ENCODE measurements around the gene LDHD. TPM values are rescaled to one million over a fixed set of nuclear protein-coding genes. Genes with fewer than 3 reads are reported as not detected.

The LDHD gene
- polyA plus RNA-seq, 1 donor (not counting 4 experiments of a cell fraction or from before 2014, with no cell fraction given) = 0.34 TPM

GRCh38 chr16:75074304-75074793, 42.2 kb downstream of the LDHD start:
- no peak overlapping the region for H2AFZ ChIP-seq (ENCODE audit: control insufficient read depth, low read length)
- H3K9ac ChIP-seq (ENCODE audit: control insufficient read depth, extremely low read depth, insufficient read depth, low read length) = no peak overlapping the region
- DNase-seq (ENCODE audit: low read depth, low spot score) (no peak), FAIRE-seq (no peak)
- no peaks in the 10 kb centered on the region for H4K20me1 ChIP-seq (ENCODE audit: control insufficient read depth, extremely low read depth, insufficient read depth, low read length)
- H3K36me3 ChIP-seq (ENCODE audit: control insufficient read depth in 2 of 2, extremely low read depth in 1 of 2, insufficient read depth in 2 of 2, low read length in 2 of 2) = no peaks in the 10 kb centered on the region
- H3K9me3 ChIP-seq (ENCODE audit: control insufficient read depth, low read depth, low read length) = no peaks in the 10 kb centered on the region
- no peak overlapping the region for H3K4me3 ChIP-seq (ENCODE audit: control insufficient read depth in 2 of 3, extremely low read depth in 1 of 3, insufficient read depth in 2 of 3, low read depth in 1 of 3, low read length in 3 of 3)
- H3K4me1 ChIP-seq (ENCODE audit: control insufficient read depth, extremely low read depth, insufficient read depth, low read length) = no peaks in the 10 kb centered on the region
- peaks cover 44% of the 10 kb centered on the region for H3K79me2 ChIP-seq (ENCODE audit: control insufficient read depth, insufficient read depth, low read length)
- H3K9me1 ChIP-seq (ENCODE audit: control insufficient read depth, extremely low read depth, insufficient read depth, low read length) = peaks cover 2% of the 10 kb centered on the region
- dilution Hi-C loops (cut with MboI; ENCODE audit: extremely low pct_ligation_motif_present, low sequenced_read_pairs) = no loop called here
- no peak overlapping the region for H3K27ac ChIP-seq (ENCODE audit: control insufficient read depth, insufficient read depth, low read length)
- H3K27me3 ChIP-seq (ENCODE audit: control insufficient read depth, extremely low read depth, insufficient read depth, low read length) = no peaks in the 10 kb centered on the region
- H3K4me2 ChIP-seq (ENCODE audit: control insufficient read depth, extremely low read depth, insufficient read depth, low read depth, low read length) = no peak overlapping the region
- TF ChIP-seq, protein P1, sequence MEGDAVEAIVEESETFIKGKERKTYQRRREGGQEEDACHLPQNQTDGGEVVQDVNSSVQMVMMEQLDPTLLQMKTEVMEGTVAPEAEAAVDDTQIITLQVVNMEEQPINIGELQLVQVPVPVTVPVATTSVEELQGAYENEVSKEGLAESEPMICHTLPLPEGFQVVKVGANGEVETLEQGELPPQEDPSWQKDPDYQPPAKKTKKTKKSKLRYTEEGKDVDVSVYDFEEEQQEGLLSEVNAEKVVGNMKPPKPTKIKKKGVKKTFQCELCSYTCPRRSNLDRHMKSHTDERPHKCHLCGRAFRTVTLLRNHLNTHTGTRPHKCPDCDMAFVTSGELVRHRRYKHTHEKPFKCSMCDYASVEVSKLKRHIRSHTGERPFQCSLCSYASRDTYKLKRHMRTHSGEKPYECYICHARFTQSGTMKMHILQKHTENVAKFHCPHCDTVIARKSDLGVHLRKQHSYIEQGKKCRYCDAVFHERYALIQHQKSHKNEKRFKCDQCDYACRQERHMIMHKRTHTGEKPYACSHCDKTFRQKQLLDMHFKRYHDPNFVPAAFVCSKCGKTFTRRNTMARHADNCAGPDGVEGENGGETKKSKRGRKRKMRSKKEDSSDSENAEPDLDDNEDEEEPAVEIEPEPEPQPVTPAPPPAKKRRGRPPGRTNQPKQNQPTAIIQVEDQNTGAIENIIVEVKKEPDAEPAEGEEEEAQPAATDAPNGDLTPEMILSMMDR (optimal IDR thresholded peaks at IDR 0.05 in 1 of 3, IDR thresholded peaks at IDR 0.05 in 1 of 3, conservative IDR thresholded peaks at IDR 0.05 in 1 of 3; ENCODE audit: extremely low read depth in 1 of 3, insufficient read depth in 2 of 3, low read length in 3 of 3) = no peak
- TF ChIP-seq EZH2 (IDR thresholded peaks at IDR 0.05; ENCODE audit: low read length) = no peak

DNA sequence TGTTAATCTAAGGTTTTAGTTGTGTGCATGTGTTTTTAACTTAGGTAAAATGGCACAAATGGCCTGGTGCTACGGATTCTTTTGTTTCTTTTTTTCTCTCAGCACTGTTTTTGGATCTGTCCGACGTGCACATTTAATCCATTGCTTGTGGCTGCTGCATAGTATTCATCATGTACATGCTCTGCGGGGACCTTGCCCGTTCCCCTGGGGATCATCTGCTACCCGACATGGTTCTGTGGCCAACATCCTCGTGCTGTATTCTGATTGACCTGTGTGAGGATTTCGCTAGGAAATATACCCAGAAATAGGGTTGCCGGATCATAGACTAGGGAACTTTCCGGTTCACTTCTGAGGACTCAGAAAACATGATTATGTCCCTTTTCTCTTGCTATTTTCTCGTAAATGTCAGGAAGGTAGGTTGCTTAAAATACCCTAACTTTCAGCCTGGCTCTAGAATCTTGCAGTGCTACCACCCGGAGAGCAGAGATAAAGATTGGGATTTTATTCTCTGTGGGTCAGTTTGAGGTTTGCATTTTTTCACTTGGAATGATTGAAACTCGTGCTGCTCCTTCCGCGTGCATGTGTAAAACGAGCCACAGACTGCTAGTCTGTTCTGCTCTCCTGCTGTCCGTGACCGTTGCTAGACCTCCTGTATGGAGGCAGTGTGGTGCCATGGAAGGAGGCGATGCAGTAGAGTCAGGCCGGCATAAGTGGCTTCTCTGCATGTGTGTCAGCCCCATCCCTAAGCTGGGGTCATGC, 42.9 kb downstream of the LDHD start:
- H2AFZ ChIP-seq (ENCODE audit: control insufficient read depth, low read length) = no peak overlapping the region
- no peak overlapping the region for H3K9ac ChIP-seq (ENCODE audit: control insufficient read depth, extremely low read depth, insufficient read depth, low read length)
- H3K36me3 ChIP-seq (ENCODE audit: control insufficient read depth in 2 of 2, extremely low read depth in 1 of 2, insufficient read depth in 2 of 2, low read length in 2 of 2) = no peaks in the 10 kb centered on the region
- DNase-seq (ENCODE audit: low read depth, low spot score) = no peak
- H3K79me2 ChIP-seq (ENCODE audit: control insufficient read depth, insufficient read depth, low read length) = peaks cover 44% of the 10 kb centered on the region
- no peaks in the 10 kb centered on the region for H3K9me3 ChIP-seq (ENCODE audit: control insufficient read depth, low read depth, low read length)
- dilution Hi-C loops (cut with MboI; ENCODE audit: extremely low pct_ligation_motif_present, low sequenced_read_pairs) = no loop called here
- H3K27ac ChIP-seq (ENCODE audit: control insufficient read depth, insufficient read depth, low read length) = no peak overlapping the region
- H3K4me2 ChIP-seq (ENCODE audit: control insufficient read depth, extremely low read depth, insufficient read depth, low read depth, low read length) = no peak overlapping the region
- no peak for FAIRE-seq
- H3K4me1 ChIP-seq (ENCODE audit: control insufficient read depth, extremely low read depth, insufficient read depth, low read length) = no peaks in the 10 kb centered on the region
- no peaks in the 10 kb centered on the region for H3K27me3 ChIP-seq (ENCODE audit: control insufficient read depth, extremely low read depth, insufficient read depth, low read length)
- TF ChIP-seq, protein P1 (optimal IDR thresholded peaks at IDR 0.05 in 1 of 3, IDR thresholded peaks at IDR 0.05 in 1 of 3, conservative IDR thresholded peaks at IDR 0.05 in 1 of 3; ENCODE audit: extremely low read depth in 1 of 3, insufficient read depth in 2 of 3, low read length in 3 of 3) = no peak
- TF ChIP-seq EZH2 (IDR thresholded peaks at IDR 0.05; ENCODE audit: low read length) = no peak
- no peaks in the 10 kb centered on the region for H4K20me1 ChIP-seq (ENCODE audit: control insufficient read depth, extremely low read depth, insufficient read depth, low read length)
- H3K9me1 ChIP-seq (ENCODE audit: control insufficient read depth, extremely low read depth, insufficient read depth, low read length) = peaks cover 2% of the 10 kb centered on the region
- no peak overlapping the region for H3K4me3 ChIP-seq (ENCODE audit: control insufficient read depth in 2 of 3, extremely low read depth in 1 of 3, insufficient read depth in 2 of 3, low read depth in 1 of 3, low read length in 3 of 3)

Data from keratinocyte (primary cell).